ENCODE measurements around the gene RAB33B. TPM values are rescaled to one million over a fixed set of nuclear protein-coding genes. Genes with fewer than 3 reads are reported as not detected.

Gene RAB33B
- total and polyA plus RNA-seq, 9 donors = 6.8 to 15.0 (median 10.1) TPM

GRCh38 chr4:139469869-139470268, 15.9 kb downstream of the RAB33B start:
- H3K36me3 ChIP-seq = no peaks in the 10 kb centered on the region
- no peak overlapping the region for H3K4me3 ChIP-seq
- H3K27me3 ChIP-seq = no peaks in the 10 kb centered on the region
- WGBS, 3 donors = 95 to 100% (median 100%) methylated on average over 1 of the region's 1 CpG
- no peak overlapping the region for H3K27ac ChIP-seq
- intact Hi-C loops (cut with DNase I) = no loop called here
- peaks cover 2% of the 10 kb centered on the region for H3K4me1 ChIP-seq (ENCODE audit: insufficient read depth)
- DNase-seq = no peak
- no peaks in the 10 kb centered on the region for H3K9me3 ChIP-seq
- TF ChIP-seq EP300 (IDR thresholded peaks at IDR 0.05) (no peak), POLR2A (IDR thresholded peaks at IDR 0.05) (no peak), CTCF (IDR thresholded peaks at IDR 0.05) (no peak)

DNA sequence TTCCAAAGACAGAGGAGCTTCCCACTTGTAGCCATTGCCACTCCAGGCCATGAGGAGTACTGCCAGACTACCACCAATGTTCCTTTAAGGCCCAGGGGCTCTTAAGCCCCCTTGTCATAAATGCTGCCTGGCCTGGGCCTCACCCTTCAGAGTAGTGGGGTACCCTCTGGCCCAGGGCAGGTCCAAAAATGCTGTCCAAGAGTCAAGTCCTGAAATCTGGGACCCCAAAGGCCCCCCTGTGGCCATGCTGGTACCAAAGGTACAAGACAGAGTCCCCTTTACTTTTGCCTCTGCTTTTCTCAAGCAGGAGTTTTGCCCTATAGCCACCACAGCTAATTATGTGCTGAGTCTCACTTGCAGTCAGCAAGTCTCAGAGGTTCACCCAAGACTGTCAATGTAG, 16.4 kb downstream of the RAB33B start:
- TF ChIP-seq POLR2A (IDR thresholded peaks at IDR 0.05) (no peak), EP300 (IDR thresholded peaks at IDR 0.05) (no peak)
- Histone ChIP-seq H3K27me3 (no peaks in the 10 kb centered on the region), H3K36me3 (no peaks in the 10 kb centered on the region), H3K9me3 (no peaks in the 10 kb centered on the region), H3K4me1 (ENCODE audit: insufficient read depth) (peaks cover 2% of the 10 kb centered on the region), H3K4me3 (no peak overlapping the region), H3K27ac (no peak overlapping the region)
- DNase-seq = no peak
- intact Hi-C loops (cut with DNase I) = no loop called here

DNA sequence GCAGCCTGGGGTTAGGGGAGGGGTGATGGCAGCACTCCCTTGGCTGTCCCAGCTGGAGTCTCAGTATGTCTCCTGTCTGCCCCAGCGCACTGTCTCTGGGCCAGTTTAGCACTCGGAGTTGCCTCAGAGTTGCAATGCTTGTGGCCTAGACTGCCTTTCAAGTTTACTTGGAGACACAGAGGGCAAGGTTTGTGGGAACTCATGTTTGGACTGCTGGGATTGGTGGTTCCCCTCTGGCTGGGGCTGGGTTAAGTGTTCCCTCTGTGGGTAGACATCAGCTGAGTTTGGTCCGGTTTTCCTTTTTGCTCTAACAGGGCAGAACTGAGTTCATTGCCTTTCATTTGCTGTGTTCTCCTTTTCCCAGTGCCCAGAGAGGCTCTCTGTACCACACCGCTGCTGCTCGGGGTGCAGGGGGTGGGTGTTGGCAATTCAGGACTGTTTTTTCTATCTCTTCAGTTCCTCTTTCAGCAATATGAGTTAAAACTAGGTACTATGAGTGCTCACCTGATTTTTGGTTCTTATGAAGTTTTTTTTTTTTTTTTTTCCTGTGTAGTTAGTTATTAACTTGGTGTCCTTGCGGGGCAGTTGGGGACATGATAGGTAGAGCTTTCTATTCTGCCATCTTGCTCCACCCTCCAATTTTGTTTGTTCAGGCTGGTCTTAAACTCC, 17.2 kb downstream of the RAB33B start:
- Histone ChIP-seq H3K27ac (no peak overlapping the region), H3K4me1 (ENCODE audit: insufficient read depth) (no peaks in the 10 kb centered on the region), H3K4me3 (no peak overlapping the region), H3K27me3 (no peaks in the 10 kb centered on the region), H3K36me3 (no peaks in the 10 kb centered on the region), H3K9me3 (no peaks in the 10 kb centered on the region)
- WGBS, 3 donors = 95 to 97% (median 96%) methylated on average over 6 of the region's 6 CpGs
- TF ChIP-seq CTCF (IDR thresholded peaks at IDR 0.05) = no peak
- TF ChIP-seq POLR2A (IDR thresholded peaks at IDR 0.05) = no peak
- no peak for TF ChIP-seq EP300 (IDR thresholded peaks at IDR 0.05)
- intact Hi-C loops (cut with DNase I) = no loop called here
- no peak for DNase-seq

GRCh38 chr4:139472852-139473251, 18.9 kb downstream of the RAB33B start:
- TF ChIP-seq CTCF (IDR thresholded peaks at IDR 0.05) = no peak
- TF ChIP-seq POLR2A (IDR thresholded peaks at IDR 0.05) = no peak
- TF ChIP-seq EP300 (IDR thresholded peaks at IDR 0.05) = no peak
- no peaks in the 10 kb centered on the region for H3K36me3 ChIP-seq
- no peak overlapping the region for H3K4me3 ChIP-seq
- intact Hi-C loops (cut with DNase I) = no loop called here
- H3K27ac ChIP-seq = no peak overlapping the region
- no peaks in the 10 kb centered on the region for H3K27me3 ChIP-seq
- DNase-seq = no peak
- peaks cover 1% of the 10 kb centered on the region for H3K4me1 ChIP-seq (ENCODE audit: insufficient read depth)
- no peaks in the 10 kb centered on the region for H3K9me3 ChIP-seq
- WGBS, 3 donors = 64 to 67% (median 66%) methylated on average over 3 of the region's 3 CpGs

- Histone ChIP-seq H3K27me3 (no peaks in the 10 kb centered on the region), H3K4me3 (no peak overlapping the region), H3K27ac (no peak overlapping the region), H3K9me3 (no peaks in the 10 kb centered on the region), H3K36me3 (no peaks in the 10 kb centered on the region), H3K4me1 (ENCODE audit: insufficient read depth) (peaks cover 8% of the 10 kb centered on the region)
- 93 to 95% (median 95%) methylated on average over 4 of the region's 4 CpGs for WGBS, 3 donors
- TF ChIP-seq CTCF (IDR thresholded peaks at IDR 0.05) = no peak
- no peak for TF ChIP-seq POLR2A (IDR thresholded peaks at IDR 0.05)
- no peak for DNase-seq
- intact Hi-C loops (cut with DNase I) = no loop called here
These were observed 22.4 kb downstream of the RAB33B start for GRCh38 chr4:139476363-139476762.
